GM19455 (cell line): ENCODE data around the gene CD79B.

Experiments used
- ATAC-seq: cut with Tn5 transposase; IDR thresholded peaks from one replicate; pipeline ENCODE4 v1.9.1; 2021; ENCODE audit not compliant: unreplicated experiment

Gene CD79B

DNA sequence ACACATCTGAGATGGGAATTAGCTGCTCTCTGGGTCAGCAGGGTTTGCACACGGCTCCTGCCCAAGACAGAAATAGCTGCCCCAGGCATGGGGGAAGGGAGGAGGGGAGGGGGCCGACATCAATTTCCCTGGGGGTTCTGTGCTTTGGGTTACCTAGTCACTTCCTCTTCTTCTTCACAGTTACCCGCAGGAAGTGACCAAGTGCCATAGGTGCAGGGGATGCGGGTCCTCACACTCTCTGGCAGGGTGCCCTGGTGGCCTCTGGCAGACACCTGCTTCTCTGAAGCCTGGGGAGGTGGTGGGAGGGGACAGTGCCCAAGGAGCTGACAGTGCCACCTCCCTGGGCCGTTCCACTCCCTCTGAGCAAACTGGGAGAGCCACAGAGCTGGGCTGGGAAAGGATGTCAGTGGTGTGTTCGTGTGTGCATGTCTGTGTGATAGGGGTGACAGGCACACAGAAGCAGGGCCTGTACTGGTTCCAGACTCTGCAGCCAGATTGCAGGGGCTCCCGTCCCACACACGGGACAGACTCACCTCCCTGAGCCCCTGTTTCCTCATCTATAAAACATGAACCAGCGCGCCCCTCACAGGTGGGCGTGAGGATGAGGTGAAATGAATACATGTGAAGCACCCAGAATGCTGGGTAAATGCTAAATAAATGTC, 22.4 kb upstream of the CD79B start:
- no peak for ATAC-seq

DNA sequence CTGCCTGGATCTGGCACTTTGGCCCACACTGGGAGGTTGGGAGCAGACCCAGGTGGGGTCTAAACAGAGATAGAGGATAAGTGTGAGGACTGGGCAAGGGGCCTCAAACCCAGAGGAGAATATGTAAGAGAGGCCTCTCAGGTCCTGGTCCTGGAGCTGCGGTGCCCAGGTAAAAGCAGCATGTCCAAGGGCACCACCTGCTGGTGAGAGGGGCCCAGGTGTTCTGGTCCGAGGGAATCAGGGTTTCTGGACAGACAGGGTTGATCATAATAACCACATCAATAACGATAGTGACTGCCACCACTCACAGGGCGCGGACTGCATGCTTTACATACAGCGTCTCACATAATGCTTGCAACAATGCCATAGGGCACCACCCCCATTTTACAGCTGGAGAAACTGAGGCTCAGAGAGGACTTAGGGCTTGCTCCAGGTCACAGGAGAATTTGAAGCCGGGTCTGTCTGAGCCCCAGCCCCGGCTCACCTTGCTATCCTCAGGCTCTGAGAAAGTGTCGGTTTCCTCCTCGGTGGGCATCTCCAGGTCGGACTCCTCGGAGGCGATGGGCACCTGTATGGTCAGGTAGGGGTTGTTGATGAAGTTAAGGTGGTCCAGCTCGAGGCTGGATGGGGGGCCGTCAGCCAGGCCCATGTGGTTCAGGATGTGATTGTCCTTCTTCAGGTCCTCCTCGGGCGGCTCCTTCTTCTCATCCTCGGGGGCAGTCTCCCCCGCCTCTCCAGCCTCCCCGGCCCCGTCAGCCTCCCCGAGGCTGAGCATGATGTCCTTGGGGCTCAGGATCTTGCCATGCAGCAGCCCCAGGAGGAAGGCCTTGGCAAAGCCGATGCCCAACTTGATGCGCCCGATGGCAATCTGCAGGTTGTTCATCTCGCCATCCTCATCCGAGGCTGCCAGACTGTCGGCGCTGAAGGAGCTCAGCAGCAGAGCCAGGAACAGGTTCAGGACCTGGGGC, 19.1 kb upstream of the CD79B start:
- ATAC-seq, result no peak

DNA sequence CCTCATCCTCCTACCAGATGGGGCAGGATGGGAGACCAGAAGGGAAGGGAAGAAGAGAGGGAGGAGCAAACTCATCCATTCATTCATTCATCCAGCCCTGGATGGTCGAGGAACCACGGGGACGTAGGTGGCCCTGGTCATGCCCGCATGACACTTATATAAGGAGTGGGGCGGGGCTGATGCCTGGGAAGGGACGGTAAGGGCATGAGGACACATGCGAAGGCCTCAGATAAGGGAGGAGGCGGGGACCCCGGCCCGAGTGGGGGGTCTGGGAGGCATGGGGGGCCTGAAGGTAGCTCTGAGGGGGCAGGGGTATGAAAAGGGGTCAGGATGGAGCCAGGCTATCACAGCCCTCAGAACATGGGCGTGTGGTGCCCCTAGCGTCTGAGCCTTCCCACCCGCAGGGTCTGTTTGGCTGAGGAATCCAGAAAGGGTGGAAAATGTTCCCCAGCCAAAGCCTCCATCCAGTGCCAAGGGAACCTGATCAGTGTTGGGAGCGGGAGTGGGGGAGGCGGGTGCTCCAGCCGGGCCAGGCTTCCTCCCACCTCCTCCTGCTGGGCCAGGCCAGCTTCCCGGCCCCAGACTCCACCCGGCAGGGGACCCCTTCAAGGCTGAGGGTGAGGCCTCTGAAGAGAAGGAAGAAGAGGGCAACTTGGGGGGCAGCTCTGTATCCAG, 17.6 kb upstream of the CD79B start:
- ATAC-seq, result no peak

DNA sequence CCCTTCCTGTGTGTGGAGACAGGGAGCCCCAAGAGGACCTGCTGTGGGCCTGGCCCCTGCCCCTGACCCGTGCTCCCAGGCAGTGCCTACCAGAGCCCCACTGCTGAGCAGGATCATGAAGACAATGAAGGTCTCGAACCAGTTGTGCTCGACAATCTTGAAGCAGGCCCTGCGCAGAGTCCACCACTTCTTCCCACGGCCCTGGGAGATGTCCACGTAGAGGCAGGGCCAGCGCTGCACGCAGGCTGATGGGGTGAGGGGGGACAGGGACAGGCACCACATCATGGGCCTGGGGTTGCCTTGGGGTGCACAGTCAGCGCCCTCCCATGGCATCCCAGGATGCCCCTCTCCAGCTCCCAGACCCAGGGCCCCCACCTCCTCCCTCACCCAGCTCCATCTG, 16.4 kb upstream of the CD79B start:
- ATAC-seq, result no peak

DNA sequence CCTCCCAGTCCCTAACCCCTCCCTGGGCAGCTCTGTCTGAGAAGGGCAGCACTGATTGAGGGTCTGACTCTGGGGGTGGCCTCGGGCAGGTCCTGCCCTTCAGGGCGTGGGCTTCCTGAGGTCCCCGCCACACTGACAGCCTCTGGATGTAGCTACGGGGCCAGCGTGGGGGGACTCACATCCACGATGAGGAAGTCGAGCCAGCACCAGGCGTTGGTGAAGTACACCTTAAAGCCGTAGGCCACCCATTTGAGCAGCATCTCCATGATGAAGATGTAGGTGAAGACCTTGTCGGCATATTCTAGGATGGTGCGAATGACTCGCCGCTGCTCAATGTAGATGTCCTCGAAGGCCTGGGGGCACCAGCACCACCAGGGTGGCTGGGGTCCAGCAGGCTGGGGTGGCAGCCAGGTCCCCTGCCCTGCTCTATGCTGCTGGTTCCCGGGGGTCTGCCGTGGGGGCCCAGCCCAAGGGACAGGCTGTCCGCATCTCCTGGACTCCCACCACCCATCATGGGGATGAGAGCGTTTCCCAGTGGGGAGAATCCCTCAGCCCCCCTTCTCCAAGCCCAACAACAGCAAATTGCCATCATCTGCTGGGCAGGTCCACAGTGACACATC, 15.7 kb upstream of the CD79B start:
- no peak for ATAC-seq

DNA sequence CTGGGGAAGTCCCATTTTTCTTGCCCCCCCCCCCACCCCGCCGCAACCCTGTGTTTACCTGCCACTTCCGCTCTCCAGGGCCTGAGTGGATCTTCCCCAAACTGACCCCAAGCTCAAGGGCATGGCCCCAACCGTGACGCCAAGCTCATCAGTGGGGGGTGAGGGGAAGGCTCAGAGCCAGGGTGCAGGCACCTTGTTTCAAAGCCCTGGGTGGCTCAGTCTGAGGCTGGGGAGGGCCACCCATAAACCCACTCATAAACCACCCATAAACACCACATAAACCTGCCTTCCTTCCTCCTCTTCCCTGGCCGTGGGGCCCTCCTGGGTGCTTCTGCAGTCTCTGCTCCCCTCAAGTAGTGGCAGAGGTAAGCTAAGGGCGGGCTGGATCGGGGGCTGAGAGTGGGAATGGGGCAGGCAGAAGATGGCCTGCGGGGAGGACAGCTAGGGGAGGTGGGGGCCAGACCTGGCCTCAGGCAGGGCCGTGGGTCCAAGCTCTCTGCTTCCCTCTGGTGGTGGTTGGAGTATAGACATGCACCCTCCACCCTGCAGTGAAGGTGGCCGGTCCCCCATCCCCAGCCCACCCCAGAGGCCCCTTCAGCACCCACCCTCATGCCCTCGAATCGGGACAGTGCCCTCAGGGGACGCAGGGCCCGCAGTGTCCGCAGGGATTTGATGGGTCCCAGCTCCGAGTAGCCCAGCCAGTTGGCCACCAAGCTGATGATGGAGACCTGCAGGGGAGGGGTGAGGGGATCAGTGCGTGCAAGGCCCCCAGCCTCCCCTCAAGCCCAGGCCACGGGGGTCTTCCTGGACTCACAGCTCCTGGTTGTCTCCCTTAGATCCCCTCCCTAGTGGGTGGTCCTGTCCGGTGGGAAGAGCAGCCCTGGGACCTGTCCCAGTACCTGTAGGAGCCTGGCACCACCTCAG, 14.6 kb upstream of the CD79B start:
- peak; percentile 61 for ATAC-seq

DNA sequence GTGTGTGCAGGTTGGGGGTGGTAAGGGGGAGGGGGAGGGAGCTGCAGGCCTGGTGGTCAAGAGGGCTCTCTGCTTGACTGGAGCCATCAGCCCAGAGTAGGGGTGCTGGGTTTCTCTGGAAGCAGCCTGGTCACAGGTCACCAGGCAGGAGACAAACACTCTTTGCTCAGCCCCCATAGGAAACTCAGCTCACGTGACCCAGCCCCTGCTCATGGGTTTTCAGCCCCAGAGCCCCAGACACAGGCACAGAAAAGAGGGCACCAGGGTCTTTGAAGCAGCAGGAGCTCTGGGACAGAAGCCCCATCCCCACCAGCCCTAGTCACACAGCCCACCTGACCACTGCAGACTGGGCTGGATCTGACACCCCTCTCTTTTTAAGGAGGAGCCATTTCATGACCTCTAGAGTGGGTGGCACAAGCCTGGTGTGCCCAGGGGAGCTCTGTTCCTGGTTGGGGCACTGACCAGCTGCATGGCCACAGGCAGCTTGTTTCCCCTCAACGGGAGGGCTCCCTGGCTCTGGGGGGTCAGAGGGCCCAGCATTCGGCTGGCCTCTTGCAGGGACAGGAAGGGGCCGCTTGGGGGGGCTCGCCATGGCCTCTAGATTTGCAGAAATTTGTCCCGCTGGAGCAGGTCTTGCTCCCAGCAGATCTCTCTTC, 13.8 kb upstream of the CD79B start:
- no peak for ATAC-seq

DNA sequence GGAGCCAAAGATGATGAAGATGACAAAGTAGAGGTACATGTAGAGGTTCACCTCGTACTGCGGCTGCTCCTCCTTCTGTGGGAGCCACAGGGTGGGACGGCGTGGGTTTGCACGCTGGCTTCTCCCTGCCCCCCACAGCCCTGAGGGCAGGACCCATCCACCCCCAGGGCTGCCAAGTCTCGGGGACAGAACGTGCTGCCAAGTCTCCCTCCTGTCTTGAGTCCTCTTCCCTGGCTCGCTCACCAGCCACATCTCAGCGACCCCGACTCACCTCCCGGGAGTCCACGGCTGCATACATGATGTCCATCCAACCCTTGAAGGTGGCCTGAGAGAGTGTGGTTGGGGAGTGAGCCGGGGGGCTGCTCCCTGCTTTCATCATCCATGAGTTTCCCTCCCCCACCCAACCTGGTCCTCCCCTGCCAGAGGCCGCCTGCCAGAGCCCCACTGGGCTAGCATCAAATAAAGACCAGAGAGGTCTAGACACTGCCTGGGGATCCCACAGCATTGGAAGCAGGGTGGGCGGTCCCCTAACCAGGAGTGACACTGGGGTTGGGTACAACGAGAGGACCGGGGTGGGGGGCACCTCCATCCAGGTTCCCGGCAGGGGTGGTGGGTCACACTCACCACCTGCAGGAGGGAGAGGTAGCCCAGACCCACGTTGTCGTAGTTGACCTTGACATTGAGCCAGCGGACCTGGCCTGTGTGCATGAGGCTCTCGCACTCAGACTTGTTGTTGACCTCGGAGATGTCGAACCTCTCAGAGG, 12.8 kb upstream of the CD79B start:
- ATAC-seq, result no peak

DNA sequence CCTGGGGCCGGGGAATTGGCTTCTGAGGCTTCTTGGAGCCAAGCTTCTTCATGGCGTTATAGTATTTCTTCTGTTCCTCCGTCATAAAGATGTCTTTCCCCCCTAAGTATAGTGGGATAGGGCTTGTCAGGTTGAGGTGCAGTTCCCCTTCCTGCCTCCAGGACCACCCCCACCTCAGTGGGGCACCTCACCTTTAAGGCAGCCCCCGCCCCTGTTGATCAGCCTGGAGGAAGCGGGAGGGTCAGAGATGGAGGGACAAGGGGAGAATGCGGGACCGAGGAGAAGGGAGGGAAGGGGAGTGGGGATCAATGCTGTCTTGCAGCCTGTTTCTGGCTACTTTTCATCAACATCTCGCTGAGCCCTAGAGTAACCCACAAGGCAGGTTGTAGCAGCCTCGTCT, 11.6 kb upstream of the CD79B start:
- no peak for ATAC-seq

DNA sequence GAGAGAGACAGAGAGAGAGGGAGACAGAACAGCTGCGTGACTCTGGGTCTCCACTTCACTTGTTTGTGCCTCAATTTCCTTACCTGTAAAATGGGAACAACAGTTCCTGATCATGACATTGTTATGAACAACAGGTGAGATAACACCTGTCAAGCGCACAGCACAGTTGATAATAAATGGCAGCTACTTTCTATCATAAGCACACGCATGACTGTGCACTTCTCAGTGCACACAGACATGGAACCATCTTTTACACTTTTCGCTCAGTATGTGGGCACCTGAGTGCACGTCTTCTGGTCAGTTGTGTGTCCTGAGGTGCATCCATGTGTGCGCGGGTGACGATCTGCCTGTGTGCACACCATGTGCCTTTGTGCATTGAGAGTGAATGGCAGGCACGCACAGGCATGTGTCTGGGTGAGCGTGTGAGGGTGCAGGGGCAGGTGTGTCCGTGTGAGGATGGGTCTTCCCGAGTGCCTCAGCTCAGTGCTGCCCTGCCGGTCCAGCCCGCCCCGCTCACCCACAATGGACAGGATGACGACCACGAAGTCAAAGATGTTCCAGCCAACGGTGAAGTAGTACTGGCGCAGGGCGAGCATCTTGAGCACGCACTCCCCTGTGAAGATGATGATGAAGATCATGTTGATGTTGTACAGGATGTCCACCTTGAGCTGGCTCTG, 10.3 kb upstream of the CD79B start:
- no peak for ATAC-seq

DNA sequence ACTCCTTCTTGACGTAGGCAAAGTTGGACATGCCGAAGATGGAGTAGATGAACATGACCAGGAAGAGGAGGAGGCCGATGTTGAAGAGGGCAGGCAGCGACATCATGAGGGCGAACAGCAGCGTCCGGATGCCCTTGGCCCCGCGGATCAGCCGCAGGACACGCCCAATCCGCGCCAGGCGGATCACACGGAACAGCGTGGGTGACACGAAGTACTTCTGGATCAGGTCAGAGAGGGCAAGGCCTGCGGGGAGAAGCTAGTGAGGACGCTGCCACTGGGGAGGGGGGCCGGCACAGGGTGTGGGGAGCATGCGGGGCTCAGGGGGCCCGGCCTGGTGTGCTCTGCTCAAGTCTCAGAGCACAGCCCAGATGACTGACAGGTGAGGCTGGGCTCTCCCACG, 9.6 kb upstream of the CD79B start:
- ATAC-seq, result no peak

DNA sequence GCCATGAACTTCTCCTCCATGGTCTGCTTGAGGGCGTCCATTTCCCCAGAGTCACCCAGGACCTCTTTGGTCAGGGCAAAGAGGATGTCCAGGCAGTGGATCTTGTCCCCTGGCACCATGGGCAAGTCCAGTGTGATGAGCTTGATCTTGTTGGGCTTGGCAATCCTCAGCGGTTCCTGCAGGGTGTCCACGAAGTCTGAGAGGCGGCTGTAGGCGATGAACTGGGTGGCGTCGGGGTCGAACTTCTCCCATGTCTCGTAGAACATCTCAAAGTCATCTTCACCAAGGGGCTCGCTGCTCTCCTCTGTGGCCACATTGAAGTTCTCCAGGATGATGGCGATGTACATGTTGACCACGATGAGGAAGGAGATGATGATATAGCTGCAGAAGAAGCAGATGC, 9.0 kb upstream of the CD79B start:
- no peak for ATAC-seq

DNA sequence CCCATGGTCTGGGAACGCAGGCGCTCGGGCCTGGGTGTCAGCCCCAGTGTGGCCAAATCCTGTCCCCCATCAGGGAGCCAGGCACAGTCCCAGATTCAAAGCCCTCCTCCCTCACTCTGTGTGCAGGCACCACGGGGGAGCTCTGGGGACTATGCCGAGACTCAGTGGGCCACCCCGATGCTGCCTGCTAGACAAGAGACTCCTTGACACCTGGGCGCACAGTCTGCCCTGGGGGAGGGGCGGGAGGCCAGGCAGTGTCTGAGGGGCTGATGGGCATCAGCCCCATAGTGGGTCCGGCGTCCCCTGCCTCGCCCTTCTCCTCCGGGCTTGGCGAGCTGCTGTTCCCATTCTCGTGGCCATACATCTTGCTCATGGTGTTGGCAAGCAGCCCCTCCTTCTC, 8.5 kb upstream of the CD79B start:
- ATAC-seq, result no peak

DNA sequence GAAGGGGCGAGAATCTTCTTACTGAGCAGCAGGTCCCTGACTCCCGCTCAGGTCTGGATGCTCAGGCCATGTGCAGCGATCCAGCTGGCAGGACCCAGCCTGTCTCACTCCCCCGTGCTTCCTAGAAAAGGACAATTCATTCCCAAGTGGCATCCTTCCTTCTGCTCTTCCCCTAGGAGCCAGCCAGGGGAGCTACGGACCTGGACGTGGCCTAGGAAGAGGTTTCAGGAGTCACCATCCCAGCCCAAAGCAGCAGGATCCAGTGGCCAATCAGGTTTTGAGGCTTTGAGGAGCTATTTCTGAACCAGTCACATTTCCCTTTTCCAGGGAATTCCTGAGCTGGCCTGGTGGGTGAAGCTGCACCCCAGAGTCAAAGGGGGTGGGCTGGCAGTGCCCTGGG, 7.8 kb upstream of the CD79B start:
- no peak for ATAC-seq

DNA sequence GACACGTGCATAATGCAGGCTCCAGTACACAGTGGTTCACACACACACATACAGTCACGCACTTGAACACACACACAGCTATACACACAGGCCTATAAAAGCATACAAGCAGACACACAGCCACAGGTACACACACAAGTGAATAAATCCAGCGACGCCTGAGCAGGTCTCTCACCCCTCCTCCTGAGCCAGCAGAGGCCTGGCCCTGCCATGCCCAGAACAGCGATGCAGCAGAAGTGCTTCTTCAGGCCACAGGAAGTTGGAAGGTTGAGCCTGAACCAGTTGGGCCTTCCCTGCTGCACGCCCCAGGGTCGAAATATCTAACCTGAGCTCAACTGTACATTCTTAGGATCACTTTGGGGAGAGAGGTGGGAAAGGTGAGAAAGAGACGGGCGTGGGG, 7.3 kb upstream of the CD79B start:
- no peak for ATAC-seq

DNA sequence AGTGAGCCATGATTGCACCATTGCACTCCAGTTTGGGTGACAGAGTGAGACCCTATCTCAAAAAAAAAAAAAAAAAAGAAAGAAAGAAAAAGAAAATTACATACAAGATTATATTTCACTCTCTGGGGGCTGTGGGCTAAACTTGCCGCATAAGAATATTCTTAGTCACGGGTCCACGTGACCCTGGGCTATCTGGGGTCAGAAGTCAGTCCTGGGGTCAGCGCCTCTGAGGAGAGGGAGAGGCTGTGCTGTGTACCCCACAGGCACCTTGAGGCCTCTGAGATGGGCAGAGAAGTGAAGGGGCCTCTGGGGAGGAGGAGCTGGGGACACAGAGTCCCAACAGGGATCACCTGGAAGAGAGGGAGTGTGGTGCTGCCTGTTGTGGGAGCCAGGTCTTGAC, 5.8 kb upstream of the CD79B start:
- no peak for ATAC-seq

DNA sequence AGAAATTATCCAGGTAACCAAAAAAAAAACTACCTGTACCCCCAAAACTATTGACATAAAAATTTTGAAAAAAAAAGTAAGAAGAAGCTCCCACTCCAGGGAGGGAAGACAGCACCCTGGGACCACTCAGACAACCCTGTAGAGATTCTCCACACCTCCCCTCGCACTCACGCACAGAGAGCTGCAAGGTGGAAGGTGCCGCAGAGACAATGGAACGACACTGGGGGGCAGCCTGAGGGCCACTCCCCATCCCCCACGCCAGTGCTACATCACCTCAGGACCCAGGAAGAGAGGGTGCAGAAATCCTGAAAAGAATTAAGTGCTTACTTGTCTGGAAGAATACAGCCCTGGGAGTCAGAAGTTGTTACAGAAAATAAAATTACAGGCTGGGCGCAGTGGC, 5.2 kb upstream of the CD79B start:
- no peak for ATAC-seq
